NCI-H2227 (cell line): ENCODE results near the gene PABPC1L2A.
"Not testable (repeated sequence)": the region's sequence is repeated elsewhere in the genome, so short reads cannot be mapped to it uniquely, and the experiment has no call there.

Experiments
- DNase-seq: peaks from one replicate; lab custom pipeline; 2025; ENCODE audit not compliant: unreplicated experiment; lab: John Stamatoyannopoulos, UW

Gene PABPC1L2A

GRCh38 chrX:73079024-73079562 is at the start of gene PABPC1L2A:
Gene PABPC1L2A, minus strand, starts transcription at chrX:73079512. Its CDS starts 126 bp downstream, at chrX:73079386.
- not testable (repeated sequence) for DNase-seq

- peak; percentile 28 for DNase-seq
Observed at GRCh38 chrX:73127700-73128241, 48.5 kb upstream of the PABPC1L2A start.

- DNase-seq: no peak
Observed at GRCh38 chrX:73126240-73126639, 46.9 kb upstream of the PABPC1L2A start.

GRCh38 chrX:73099505-73099904 is 20.2 kb upstream of the PABPC1L2A start:
- not testable (repeated sequence) for DNase-seq

- DNase-seq: not testable (repeated sequence)
Observed at GRCh38 chrX:73086766-73087165, 7.5 kb upstream of the PABPC1L2A start.

- not testable (repeated sequence) for DNase-seq
Observed at GRCh38 chrX:73079884-73080283, 572 bp upstream of the PABPC1L2A start.

GRCh38 chrX:73078597-73078996 is 715 bp downstream of the PABPC1L2A start:
- DNase-seq: not testable (repeated sequence)

GRCh38 chrX:73076838-73077237 is 2.5 kb downstream of the PABPC1L2A start:
- no peak for DNase-seq

- DNase-seq: no peak
Observed at GRCh38 chrX:73069365-73070035, 9.8 kb downstream of the PABPC1L2A start.

- DNase-seq: no peak
Observed at GRCh38 chrX:73068467-73069364, 10.6 kb downstream of the PABPC1L2A start.

- not testable (repeated sequence) for DNase-seq
Observed at GRCh38 chrX:73067761-73068466, 11.4 kb downstream of the PABPC1L2A start.

GRCh38 chrX:73028876-73029275 is 50.4 kb downstream of the PABPC1L2A start:
- DNase-seq: no peak
